ENCODE measurements around the gene PAXX. TPM values are rescaled to one million over a fixed set of nuclear protein-coding genes. Genes with fewer than 3 reads are reported as not detected.

Gene PAXX
- total RNA-seq, 1 donor from 2014 or later, result 53.1 TPM

DNA sequence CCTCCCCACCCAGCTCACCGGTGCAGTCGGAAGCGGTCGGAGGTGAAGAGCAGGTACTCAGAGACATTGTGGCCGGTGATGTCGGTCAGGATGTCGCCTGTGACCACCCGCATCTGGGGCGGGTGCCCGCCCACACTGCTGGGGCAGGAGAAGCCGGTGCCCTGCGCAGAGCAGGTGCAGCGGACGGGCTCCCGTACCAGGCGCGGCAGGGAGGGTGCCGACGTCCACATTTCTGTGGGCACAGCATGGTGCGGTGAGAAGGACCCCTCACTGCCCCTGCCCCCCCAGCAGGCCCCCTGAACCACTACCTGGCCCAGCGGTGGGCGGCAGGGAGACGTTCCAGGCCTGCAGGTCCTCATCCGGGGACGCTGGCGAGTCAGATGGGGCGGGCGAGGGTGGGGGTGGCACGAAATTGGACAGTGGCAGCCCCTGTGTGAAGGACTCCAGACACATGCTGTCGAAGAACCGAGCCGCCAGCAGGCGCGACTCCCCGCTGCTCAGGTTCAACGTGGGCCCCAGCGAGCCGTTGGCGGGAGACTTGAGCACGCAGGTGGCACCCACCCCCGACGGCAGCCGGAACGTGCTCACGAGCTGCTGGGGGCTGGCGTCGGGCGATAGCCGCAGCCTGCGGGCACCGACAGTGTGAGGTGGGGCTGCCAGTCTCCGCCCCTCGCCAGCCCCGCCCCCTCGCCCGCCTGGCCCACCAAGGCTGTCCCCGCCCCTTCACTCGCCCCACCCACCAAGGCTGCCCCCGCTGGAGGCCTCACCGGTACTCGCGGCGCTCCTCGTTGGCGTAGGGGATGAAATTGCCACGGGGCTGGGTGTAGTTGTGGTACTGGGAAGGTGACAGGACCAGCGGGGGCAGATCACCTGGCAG lies 20.7 kb downstream of the PAXX start:
- DNase-seq (no peak), ATAC-seq (no peak)
- peaks cover 11% of the 10 kb centered on the region for H3K36me3 ChIP-seq
- H3K27me3 ChIP-seq, result no peaks in the 10 kb centered on the region
- TF ChIP-seq, protein P1, sequence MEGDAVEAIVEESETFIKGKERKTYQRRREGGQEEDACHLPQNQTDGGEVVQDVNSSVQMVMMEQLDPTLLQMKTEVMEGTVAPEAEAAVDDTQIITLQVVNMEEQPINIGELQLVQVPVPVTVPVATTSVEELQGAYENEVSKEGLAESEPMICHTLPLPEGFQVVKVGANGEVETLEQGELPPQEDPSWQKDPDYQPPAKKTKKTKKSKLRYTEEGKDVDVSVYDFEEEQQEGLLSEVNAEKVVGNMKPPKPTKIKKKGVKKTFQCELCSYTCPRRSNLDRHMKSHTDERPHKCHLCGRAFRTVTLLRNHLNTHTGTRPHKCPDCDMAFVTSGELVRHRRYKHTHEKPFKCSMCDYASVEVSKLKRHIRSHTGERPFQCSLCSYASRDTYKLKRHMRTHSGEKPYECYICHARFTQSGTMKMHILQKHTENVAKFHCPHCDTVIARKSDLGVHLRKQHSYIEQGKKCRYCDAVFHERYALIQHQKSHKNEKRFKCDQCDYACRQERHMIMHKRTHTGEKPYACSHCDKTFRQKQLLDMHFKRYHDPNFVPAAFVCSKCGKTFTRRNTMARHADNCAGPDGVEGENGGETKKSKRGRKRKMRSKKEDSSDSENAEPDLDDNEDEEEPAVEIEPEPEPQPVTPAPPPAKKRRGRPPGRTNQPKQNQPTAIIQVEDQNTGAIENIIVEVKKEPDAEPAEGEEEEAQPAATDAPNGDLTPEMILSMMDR (IDR thresholded peaks at IDR 0.05), result no peak
- intact Hi-C loops (cut with DNase I), result no loop called here
- no peaks in the 10 kb centered on the region for H3K4me1 ChIP-seq
- H3K4me3 ChIP-seq, result no peak overlapping the region
- H3K27ac ChIP-seq, result no peak overlapping the region
- H3K9me3 ChIP-seq, result no peaks in the 10 kb centered on the region

DNA sequence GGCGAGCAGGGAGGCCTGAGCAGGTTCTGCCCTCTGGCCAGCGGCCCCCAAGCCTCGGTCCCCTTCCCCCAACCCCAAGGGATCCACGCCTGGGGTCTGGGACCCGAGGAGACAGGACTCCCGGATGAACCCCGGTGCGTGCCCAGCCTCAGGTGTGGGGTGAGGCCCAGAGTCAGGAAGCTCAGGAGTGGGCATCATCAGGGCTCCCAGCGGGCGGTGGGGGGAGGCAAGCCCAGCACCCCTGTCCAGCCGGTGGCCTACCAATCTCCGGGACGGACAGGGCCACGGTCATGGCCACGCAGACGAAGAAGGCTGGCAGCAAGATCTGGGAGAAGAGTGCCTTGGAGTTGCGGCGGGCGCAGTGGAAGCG lies 21.3 kb downstream of the PAXX start:
- Histone ChIP-seq H3K9me3 (no peaks in the 10 kb centered on the region), H3K4me1 (no peaks in the 10 kb centered on the region), H3K27ac (no peak overlapping the region), H3K27me3 (no peaks in the 10 kb centered on the region), H3K36me3 (peaks cover 11% of the 10 kb centered on the region), H3K4me3 (no peak overlapping the region)
- no peak for ATAC-seq
- intact Hi-C loops (cut with DNase I), result no loop called here
- no peak for DNase-seq
- TF ChIP-seq, protein P1 (IDR thresholded peaks at IDR 0.05), result no peak

DNA sequence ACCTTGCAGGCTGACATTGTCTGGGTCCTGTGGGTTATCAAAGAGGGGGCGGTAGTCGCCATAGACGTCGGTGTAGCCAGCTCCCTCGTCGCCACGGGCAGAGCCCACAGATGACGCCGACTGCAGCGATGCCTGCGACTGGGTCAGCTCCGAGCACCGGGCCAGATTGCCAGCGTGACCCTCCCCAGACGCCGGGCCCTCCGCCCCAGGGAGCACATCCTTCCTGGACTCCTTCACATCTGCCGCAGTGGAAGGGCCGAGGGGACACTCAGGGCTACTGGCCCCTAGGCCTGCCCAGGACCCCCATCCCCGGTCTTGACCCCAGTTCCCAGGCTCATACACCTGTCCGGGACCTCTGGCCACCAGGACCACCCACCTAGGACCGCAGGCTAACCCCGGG lies 21.9 kb downstream of the PAXX start:
- no peak overlapping the region for H3K27ac ChIP-seq
- no peak for ATAC-seq
- no peaks in the 10 kb centered on the region for H3K27me3 ChIP-seq
- H3K4me1 ChIP-seq, result no peaks in the 10 kb centered on the region
- peaks cover 11% of the 10 kb centered on the region for H3K36me3 ChIP-seq
- no peak for DNase-seq
- no peaks in the 10 kb centered on the region for H3K9me3 ChIP-seq
- intact Hi-C loops (cut with DNase I), result no loop called here
- TF ChIP-seq, protein P1 (IDR thresholded peaks at IDR 0.05), result no peak
- H3K4me3 ChIP-seq, result no peak overlapping the region

DNA sequence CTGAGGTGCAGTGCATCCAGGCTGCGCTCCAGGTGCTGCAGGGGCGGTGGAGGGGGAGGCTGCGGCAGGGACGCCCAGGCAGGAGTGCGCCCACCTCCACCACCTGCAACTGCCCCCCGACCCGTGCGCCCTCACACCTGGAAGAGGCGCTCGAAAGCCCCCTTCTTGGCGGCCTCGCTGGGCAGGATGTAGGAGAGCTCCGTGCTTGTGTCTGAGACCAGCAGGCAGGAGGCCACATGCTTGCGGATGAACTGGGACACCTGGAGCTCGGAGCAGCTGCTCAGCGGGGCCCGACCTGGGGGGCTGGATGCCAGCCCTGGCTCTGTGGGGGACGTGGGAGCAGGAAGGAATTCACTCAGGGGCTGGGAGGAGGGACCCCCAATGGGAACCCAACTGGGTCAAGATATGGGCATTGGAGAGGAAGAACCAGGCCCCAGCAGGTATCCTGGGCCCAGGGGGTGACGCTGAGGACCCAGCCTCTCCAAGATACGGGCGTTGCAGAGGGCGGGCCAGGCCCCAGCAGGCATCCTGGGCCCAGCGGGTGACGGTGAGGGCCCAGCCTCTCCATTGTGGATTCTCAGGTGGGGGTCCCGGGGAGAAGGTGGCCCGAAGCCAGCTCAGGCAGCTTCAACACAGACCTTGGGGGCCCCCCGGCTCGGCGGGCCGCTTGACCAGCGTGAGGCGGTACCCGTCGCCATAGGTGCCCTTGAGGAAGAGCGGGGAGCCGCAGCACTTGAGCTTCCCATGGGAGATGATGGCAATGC lies 22.7 kb downstream of the PAXX start:
- Histone ChIP-seq H3K27ac (no peak overlapping the region), H3K4me3 (no peak overlapping the region), H3K9me3 (no peaks in the 10 kb centered on the region), H3K27me3 (no peaks in the 10 kb centered on the region), H3K36me3 (peaks cover 11% of the 10 kb centered on the region), H3K4me1 (no peaks in the 10 kb centered on the region)
- ATAC-seq (no peak), DNase-seq (no peak)
- intact Hi-C loops (cut with DNase I), result no loop called here
- TF ChIP-seq, protein P1 (IDR thresholded peaks at IDR 0.05), result no peak

DNA sequence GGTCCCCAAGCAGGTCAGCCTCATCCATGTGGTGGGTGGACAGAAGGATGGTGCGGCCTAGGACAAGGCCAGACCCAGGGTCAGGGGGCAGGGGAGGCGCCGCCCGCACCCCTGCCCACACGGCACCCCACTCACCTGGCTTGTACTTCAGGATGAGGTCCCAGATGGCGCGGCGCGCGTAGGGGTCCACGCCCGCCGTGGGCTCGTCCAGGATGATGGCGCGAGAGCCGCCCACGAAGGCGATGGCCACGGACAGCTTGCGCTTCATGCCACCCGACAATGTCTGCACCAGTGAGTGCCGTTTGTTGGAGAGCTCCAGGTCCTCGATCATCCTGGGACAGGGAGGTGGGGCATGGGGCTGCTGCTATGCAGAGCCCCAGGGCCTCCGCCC lies 23.3 kb downstream of the PAXX start:
- TF ChIP-seq, protein P1 (IDR thresholded peaks at IDR 0.05), result no peak
- Histone ChIP-seq H3K27ac (no peak overlapping the region), H3K9me3 (no peaks in the 10 kb centered on the region), H3K4me1 (no peaks in the 10 kb centered on the region), H3K4me3 (no peak overlapping the region), H3K27me3 (no peaks in the 10 kb centered on the region), H3K36me3 (peaks cover 11% of the 10 kb centered on the region)
- DNase-seq (no peak), ATAC-seq (no peak)
- intact Hi-C loops (cut with DNase I), result no loop called here
